Right lobe of liver (tissue), 4 donors: ENCODE results near the gene KRT4.

Source experiments
- POLR2A ChIP-seq: fragments of 450-650 bp; IDR thresholded peaks from one replicate; pipeline ENCODE4 v1.6.1; 2017; ENCODE audit warnings: antibody characterized with exemption, mild to moderate bottlenecking
- TF ChIP-seq, protein P1 (sequence below), 4 donors: fragments of 200-600 bp in 3 of 4; fragments of 450-650 bp in 1 of 4; IDR thresholded peaks; one replicate each; pipeline versions ENCODE4 v1.5.1 to v1.8.0; 2016 to 2022; ENCODE audit warnings: antibody characterized with exemption in 4 of 4, mild to moderate bottlenecking in 2 of 4
- donor health status: DM: no; HTN: no; CAD: no.
- donor health status: DM: no; HTN: no; CAD: no.
- donor health status: DM: no; HTN: yes; CAD: no.

DNA sequence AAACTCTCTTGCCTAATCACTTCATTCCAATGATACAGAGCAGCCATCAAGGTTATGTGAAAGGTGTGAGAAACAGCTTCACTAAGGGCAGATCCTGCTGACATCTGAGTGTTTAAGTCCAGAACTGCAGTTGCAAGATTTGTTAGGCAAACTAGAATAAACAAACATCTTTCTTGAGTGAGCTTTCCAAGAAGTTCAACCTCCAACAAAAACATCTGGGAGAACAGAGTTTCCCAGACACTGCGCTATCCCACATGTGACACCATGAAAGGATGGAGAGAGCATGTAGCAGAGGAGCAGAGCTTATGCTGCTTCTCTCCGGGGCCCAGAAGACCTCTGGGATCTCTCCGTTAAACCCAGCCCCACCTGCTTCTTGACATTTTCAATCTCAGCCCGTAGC is 42.4 kb downstream of the KRT4 start:
- TF ChIP-seq, protein P1, sequence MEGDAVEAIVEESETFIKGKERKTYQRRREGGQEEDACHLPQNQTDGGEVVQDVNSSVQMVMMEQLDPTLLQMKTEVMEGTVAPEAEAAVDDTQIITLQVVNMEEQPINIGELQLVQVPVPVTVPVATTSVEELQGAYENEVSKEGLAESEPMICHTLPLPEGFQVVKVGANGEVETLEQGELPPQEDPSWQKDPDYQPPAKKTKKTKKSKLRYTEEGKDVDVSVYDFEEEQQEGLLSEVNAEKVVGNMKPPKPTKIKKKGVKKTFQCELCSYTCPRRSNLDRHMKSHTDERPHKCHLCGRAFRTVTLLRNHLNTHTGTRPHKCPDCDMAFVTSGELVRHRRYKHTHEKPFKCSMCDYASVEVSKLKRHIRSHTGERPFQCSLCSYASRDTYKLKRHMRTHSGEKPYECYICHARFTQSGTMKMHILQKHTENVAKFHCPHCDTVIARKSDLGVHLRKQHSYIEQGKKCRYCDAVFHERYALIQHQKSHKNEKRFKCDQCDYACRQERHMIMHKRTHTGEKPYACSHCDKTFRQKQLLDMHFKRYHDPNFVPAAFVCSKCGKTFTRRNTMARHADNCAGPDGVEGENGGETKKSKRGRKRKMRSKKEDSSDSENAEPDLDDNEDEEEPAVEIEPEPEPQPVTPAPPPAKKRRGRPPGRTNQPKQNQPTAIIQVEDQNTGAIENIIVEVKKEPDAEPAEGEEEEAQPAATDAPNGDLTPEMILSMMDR (IDR thresholded peaks at IDR 0.05), result no peak
- no peak for TF ChIP-seq POLR2A
